Keratinocyte (primary cell): Measurements from ENCODE around the gene ROPN1B.

Source experiments
- EZH2 ChIP-seq: IDR thresholded peaks from one replicate; pipeline ENCODE4 v1.6.1; 2012; ENCODE audit warnings: inconsistent platforms, mild to moderate bottlenecking, low read length, moderate library complexity
- TF ChIP-seq, protein P1 (sequence below), 3 experiments: IDR thresholded peaks in 1 of 3; conservative IDR thresholded peaks in 1 of 3; optimal IDR thresholded peaks in 1 of 3; 2 replicates in 2 of 3; 3 replicates in 1 of 3; pipeline versions ENCODE3 to v1.5.1; 2011; ENCODE audit warnings: low read length in 3 of 3, mild to moderate bottlenecking in 3 of 3, moderate library complexity in 2 of 3, control low read depth in 1 of 3, inconsistent platforms in 1 of 3; ENCODE audit not compliant: insufficient read depth in 2 of 3; ENCODE audit errors: extremely low read depth in 1 of 3

DNA sequence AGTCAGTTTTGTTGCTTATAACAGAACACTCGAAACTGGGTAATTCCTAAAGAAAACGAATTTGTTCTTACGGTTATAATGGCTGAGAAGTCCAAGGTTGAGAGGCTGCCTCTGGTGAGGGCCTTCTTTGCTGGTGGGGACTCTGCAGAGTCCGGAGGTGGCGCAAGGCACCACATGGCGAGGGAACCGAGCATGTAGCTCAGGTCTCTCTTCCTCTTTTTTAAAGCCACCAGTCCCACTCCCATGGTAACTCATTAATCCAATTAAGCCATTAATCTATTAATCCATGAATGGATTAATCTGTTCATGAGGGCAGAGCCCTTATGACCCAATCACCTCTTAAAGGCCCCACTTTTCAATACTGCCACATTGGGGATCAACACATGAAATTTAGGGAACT lies 50.0 kb downstream of the ROPN1B start:
- TF ChIP-seq, protein P1, sequence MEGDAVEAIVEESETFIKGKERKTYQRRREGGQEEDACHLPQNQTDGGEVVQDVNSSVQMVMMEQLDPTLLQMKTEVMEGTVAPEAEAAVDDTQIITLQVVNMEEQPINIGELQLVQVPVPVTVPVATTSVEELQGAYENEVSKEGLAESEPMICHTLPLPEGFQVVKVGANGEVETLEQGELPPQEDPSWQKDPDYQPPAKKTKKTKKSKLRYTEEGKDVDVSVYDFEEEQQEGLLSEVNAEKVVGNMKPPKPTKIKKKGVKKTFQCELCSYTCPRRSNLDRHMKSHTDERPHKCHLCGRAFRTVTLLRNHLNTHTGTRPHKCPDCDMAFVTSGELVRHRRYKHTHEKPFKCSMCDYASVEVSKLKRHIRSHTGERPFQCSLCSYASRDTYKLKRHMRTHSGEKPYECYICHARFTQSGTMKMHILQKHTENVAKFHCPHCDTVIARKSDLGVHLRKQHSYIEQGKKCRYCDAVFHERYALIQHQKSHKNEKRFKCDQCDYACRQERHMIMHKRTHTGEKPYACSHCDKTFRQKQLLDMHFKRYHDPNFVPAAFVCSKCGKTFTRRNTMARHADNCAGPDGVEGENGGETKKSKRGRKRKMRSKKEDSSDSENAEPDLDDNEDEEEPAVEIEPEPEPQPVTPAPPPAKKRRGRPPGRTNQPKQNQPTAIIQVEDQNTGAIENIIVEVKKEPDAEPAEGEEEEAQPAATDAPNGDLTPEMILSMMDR (optimal IDR thresholded peaks at IDR 0.05 in 1 of 3, IDR thresholded peaks at IDR 0.05 in 1 of 3, conservative IDR thresholded peaks at IDR 0.05 in 1 of 3; ENCODE audit: extremely low read depth in 1 of 3, insufficient read depth in 2 of 3, low read length in 3 of 3), result no peak
- TF ChIP-seq EZH2, result no peak
